ENCODE measurements around the gene MCC.

The MCC gene

GRCh38 chr5:113513384-113514288 is 25.4 kb upstream of the MCC start, which contains the start of gene YTHDC2:
Gene YTHDC2 (plus strand): TSS chr5:113513694. CDS start chr5:113513896, 202 bp downstream.
- Histone ChIP-seq H3K27ac (ENCODE audit: low read length) (no peak within 1 kb of the TSS), H3K9ac (ENCODE audit: low read length) (peak within 1 kb of the TSS; percentile 70), H3K36me3 (ENCODE audit: control insufficient read depth, low read depth, low read length) (peaks cover 11% of the 10 kb centered on the region), H3K9me3 (ENCODE audit: control insufficient read depth, low read depth, low read length) (no peaks in the 10 kb centered on the region), H3K4me1 (ENCODE audit: control insufficient read depth, low read depth, low read length) (peaks cover 6% of the 10 kb centered on the region), H3K27me3 (ENCODE audit: control insufficient read depth, insufficient read depth, low read length) (no peaks in the 10 kb centered on the region), H3K4me3 (ENCODE audit: low read length) (peak within 1 kb of the TSS; percentile 88)

- Histone ChIP-seq H3K27me3 (ENCODE audit: control insufficient read depth, insufficient read depth, low read length) (no peaks in the 10 kb centered on the region), H3K27ac (ENCODE audit: low read length) (no peak overlapping the region), H3K4me1 (ENCODE audit: control insufficient read depth, low read depth, low read length) (peaks cover 6% of the 10 kb centered on the region), H3K9me3 (ENCODE audit: control insufficient read depth, low read depth, low read length) (no peaks in the 10 kb centered on the region), H3K9ac (ENCODE audit: low read length) (no peak overlapping the region), H3K36me3 (ENCODE audit: control insufficient read depth, low read depth, low read length) (peaks cover 9% of the 10 kb centered on the region), H3K4me3 (ENCODE audit: low read length) (no peak overlapping the region)
Observed at GRCh38 chr5:113512341-113512740, 24.1 kb upstream of the MCC start.

- Histone ChIP-seq H3K9ac (ENCODE audit: low read length) (no peak overlapping the region), H3K27ac (ENCODE audit: low read length) (no peak overlapping the region), H3K27me3 (ENCODE audit: control insufficient read depth, insufficient read depth, low read length) (no peaks in the 10 kb centered on the region), H3K36me3 (ENCODE audit: control insufficient read depth, low read depth, low read length) (peaks cover 5% of the 10 kb centered on the region), H3K4me1 (ENCODE audit: control insufficient read depth, low read depth, low read length) (peaks cover 6% of the 10 kb centered on the region), H3K4me3 (ENCODE audit: low read length) (no peak overlapping the region), H3K9me3 (ENCODE audit: control insufficient read depth, low read depth, low read length) (no peaks in the 10 kb centered on the region)
Observed at GRCh38 chr5:113510836-113511451, 22.7 kb upstream of the MCC start.

GRCh38 chr5:113508756-113509155 is 20.5 kb upstream of the MCC start:
- Histone ChIP-seq H3K9ac (ENCODE audit: low read length) (no peak overlapping the region), H3K36me3 (ENCODE audit: control insufficient read depth, low read depth, low read length) (no peaks in the 10 kb centered on the region), H3K27ac (ENCODE audit: low read length) (no peak overlapping the region), H3K4me1 (ENCODE audit: control insufficient read depth, low read depth, low read length) (no peaks in the 10 kb centered on the region), H3K27me3 (ENCODE audit: control insufficient read depth, insufficient read depth, low read length) (no peaks in the 10 kb centered on the region), H3K9me3 (ENCODE audit: control insufficient read depth, low read depth, low read length) (no peaks in the 10 kb centered on the region), H3K4me3 (ENCODE audit: low read length) (no peak overlapping the region)

GRCh38 chr5:113507601-113508000 is 19.3 kb upstream of the MCC start:
- Histone ChIP-seq H3K36me3 (ENCODE audit: control insufficient read depth, low read depth, low read length) (no peaks in the 10 kb centered on the region), H3K9ac (ENCODE audit: low read length) (no peak overlapping the region), H3K9me3 (ENCODE audit: control insufficient read depth, low read depth, low read length) (no peaks in the 10 kb centered on the region), H3K4me3 (ENCODE audit: low read length) (no peak overlapping the region), H3K27me3 (ENCODE audit: control insufficient read depth, insufficient read depth, low read length) (no peaks in the 10 kb centered on the region), H3K4me1 (ENCODE audit: control insufficient read depth, low read depth, low read length) (no peaks in the 10 kb centered on the region), H3K27ac (ENCODE audit: low read length) (no peak overlapping the region)

- no peak overlapping the region for H3K9ac ChIP-seq (ENCODE audit: low read length)
- H3K9me3 ChIP-seq (ENCODE audit: control insufficient read depth, low read depth, low read length), result no peaks in the 10 kb centered on the region
- no peak overlapping the region for H3K4me3 ChIP-seq (ENCODE audit: low read length)
- no peaks in the 10 kb centered on the region for H3K36me3 ChIP-seq (ENCODE audit: control insufficient read depth, low read depth, low read length)
- no peak overlapping the region for H3K27ac ChIP-seq (ENCODE audit: low read length)
- no peaks in the 10 kb centered on the region for H3K4me1 ChIP-seq (ENCODE audit: control insufficient read depth, low read depth, low read length)
- H3K27me3 ChIP-seq (ENCODE audit: control insufficient read depth, insufficient read depth, low read length), result no peaks in the 10 kb centered on the region
Observed at GRCh38 chr5:113505181-113505580, 16.9 kb upstream of the MCC start.

- H3K9ac ChIP-seq (ENCODE audit: low read length), result no peak overlapping the region
- no peaks in the 10 kb centered on the region for H3K27me3 ChIP-seq (ENCODE audit: control insufficient read depth, insufficient read depth, low read length)
- H3K4me3 ChIP-seq (ENCODE audit: low read length), result no peak overlapping the region
- no peaks in the 10 kb centered on the region for H3K9me3 ChIP-seq (ENCODE audit: control insufficient read depth, low read depth, low read length)
- H3K36me3 ChIP-seq (ENCODE audit: control insufficient read depth, low read depth, low read length), result no peaks in the 10 kb centered on the region
- no peaks in the 10 kb centered on the region for H3K4me1 ChIP-seq (ENCODE audit: control insufficient read depth, low read depth, low read length)
- no peak overlapping the region for H3K27ac ChIP-seq (ENCODE audit: low read length)
Observed at GRCh38 chr5:113503146-113503545, 14.9 kb upstream of the MCC start.

GRCh38 chr5:113502073-113502472 is 13.8 kb upstream of the MCC start:
- Histone ChIP-seq H3K9ac (ENCODE audit: low read length) (no peak overlapping the region), H3K4me1 (ENCODE audit: control insufficient read depth, low read depth, low read length) (no peaks in the 10 kb centered on the region), H3K9me3 (ENCODE audit: control insufficient read depth, low read depth, low read length) (no peaks in the 10 kb centered on the region), H3K36me3 (ENCODE audit: control insufficient read depth, low read depth, low read length) (no peaks in the 10 kb centered on the region), H3K4me3 (ENCODE audit: low read length) (no peak overlapping the region), H3K27me3 (ENCODE audit: control insufficient read depth, insufficient read depth, low read length) (no peaks in the 10 kb centered on the region), H3K27ac (ENCODE audit: low read length) (no peak overlapping the region)

GRCh38 chr5:113495422-113495841 is 7.2 kb upstream of the MCC start:
- no peak overlapping the region for H3K9ac ChIP-seq (ENCODE audit: low read length)
- H3K36me3 ChIP-seq (ENCODE audit: control insufficient read depth, low read depth, low read length), result no peaks in the 10 kb centered on the region
- no peaks in the 10 kb centered on the region for H3K27me3 ChIP-seq (ENCODE audit: control insufficient read depth, insufficient read depth, low read length)
- H3K4me1 ChIP-seq (ENCODE audit: control insufficient read depth, low read depth, low read length), result no peaks in the 10 kb centered on the region
- H3K4me3 ChIP-seq (ENCODE audit: low read length), result no peak overlapping the region
- no peak overlapping the region for H3K27ac ChIP-seq (ENCODE audit: low read length)
- peaks cover under 1% of the 10 kb centered on the region for H3K9me3 ChIP-seq (ENCODE audit: control insufficient read depth, low read depth, low read length)

GRCh38 chr5:113493446-113493845 is 5.2 kb upstream of the MCC start:
- H3K27me3 ChIP-seq (ENCODE audit: control insufficient read depth, insufficient read depth, low read length), result peaks cover 17% of the 10 kb centered on the region
- H3K36me3 ChIP-seq (ENCODE audit: control insufficient read depth, low read depth, low read length), result no peaks in the 10 kb centered on the region
- H3K9me3 ChIP-seq (ENCODE audit: control insufficient read depth, low read depth, low read length), result peaks cover 6% of the 10 kb centered on the region
- no peak overlapping the region for H3K4me3 ChIP-seq (ENCODE audit: low read length)
- no peaks in the 10 kb centered on the region for H3K4me1 ChIP-seq (ENCODE audit: control insufficient read depth, low read depth, low read length)
- no peak overlapping the region for H3K27ac ChIP-seq (ENCODE audit: low read length)
- no peak overlapping the region for H3K9ac ChIP-seq (ENCODE audit: low read length)

GRCh38 chr5:113491022-113491421 is 2.8 kb upstream of the MCC start:
- H3K27me3 ChIP-seq (ENCODE audit: control insufficient read depth, insufficient read depth, low read length), result peaks cover 39% of the 10 kb centered on the region
- no peaks in the 10 kb centered on the region for H3K36me3 ChIP-seq (ENCODE audit: control insufficient read depth, low read depth, low read length)
- peaks cover 3% of the 10 kb centered on the region for H3K4me1 ChIP-seq (ENCODE audit: control insufficient read depth, low read depth, low read length)
- H3K9me3 ChIP-seq (ENCODE audit: control insufficient read depth, low read depth, low read length), result peaks cover 6% of the 10 kb centered on the region
- H3K27ac ChIP-seq (ENCODE audit: low read length), result no peak overlapping the region
- no peak overlapping the region for H3K4me3 ChIP-seq (ENCODE audit: low read length)
- H3K9ac ChIP-seq (ENCODE audit: low read length), result no peak overlapping the region
